Inflammatory macrophage treated with lipopolysaccharide for 4 hours (primary cell): ENCODE results near the gene FOXRED2.
"Not testable (repeated sequence)": the region's sequence is repeated elsewhere in the genome, so short reads cannot be mapped to it uniquely, and the experiment has no call there.

Experiments used
- DNase-seq: peaks from one replicate; pipeline ENCODE4 v3.0.0-alpha.2; 2020

Gene FOXRED2

DNA sequence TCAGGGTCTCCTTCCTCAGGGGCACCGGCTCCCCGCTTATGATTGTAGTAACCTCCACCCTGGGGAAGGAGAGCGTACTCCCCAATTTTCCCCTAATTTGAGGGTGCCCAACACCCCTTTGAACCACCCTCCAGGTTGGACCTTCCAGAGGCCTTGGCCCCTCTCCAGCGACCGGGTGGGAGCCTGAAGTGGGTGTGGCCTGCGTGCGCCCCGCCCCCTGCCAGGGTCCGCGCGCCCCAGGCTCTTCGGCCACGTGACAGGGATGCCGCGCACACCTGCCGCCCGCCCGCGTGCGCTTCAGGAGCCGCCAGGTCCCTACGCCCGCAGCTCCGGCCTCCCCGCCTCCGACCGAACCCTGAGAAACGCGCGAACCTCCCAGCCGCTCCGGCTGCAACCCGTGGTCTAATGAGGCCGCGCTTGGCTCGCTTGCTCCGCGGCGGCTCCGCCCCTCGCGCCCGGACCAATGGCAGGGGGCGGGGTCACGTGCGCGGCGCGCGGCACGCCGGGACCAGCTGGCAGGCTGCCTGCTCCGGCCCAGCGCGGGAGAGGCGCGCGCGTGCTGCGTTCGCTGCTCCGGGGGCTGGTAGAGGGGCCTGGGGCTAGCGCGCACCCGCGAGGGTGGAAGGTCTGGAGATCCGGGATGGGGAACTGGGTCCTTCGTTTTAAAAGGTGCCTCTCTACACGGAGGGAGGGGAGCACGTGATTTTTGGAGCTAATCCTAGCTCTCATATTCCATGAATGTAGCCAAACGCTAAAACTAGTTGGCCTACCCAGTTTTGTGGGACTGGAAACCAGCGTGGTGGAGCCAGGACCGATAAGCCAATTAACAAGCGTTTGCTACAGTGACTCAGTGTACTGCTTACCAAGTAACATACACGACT, at the start of gene FOXRED2:
FOXRED2 (minus strand) TSS at position 404 of the 881 bp plus-strand sequence. CDS start 618 bp downstream, outside the sequence.
- DNase-seq = peak; percentile 80

DNA sequence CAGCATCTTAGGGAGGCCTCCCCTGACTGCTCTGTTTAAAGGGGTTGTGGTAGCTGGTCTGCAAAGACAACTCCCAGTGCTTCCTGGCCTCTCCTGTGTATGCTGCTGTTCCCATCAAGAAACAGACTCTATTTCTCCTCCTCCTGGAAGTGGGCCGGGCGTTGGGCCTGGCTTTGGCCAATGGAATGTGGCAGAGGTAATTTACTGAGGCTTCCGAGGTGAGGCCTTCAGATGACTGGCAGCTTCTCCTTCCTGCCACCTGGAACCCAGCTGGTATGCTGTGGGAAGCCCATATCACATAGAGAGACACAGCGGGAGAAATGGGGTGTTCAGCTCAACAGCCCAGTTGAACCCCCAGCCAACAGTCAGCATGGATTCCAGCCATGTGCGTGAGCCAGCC, 47.3 kb upstream of the FOXRED2 start:
- no peak for DNase-seq

DNA sequence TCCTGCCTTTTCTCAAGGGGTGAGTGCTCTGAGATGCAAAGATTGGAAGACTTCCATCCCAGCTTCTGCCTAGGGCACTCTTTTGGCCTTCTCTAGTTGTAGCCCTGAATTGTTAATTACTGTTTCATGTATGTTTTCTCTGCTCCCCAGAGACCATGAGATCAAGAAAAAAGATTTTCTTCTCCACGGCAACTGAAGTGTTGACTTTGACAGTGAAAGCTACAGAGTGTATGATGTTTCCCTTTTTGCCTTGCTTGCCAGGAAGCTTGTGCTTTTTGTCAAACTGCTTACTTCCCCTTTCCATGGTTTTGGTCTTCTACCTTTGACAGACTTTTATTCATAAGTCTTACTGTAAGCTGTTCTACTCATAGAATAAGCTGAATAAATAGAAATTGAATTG, 45.4 kb upstream of the FOXRED2 start:
- peak; percentile 56 for DNase-seq

DNA sequence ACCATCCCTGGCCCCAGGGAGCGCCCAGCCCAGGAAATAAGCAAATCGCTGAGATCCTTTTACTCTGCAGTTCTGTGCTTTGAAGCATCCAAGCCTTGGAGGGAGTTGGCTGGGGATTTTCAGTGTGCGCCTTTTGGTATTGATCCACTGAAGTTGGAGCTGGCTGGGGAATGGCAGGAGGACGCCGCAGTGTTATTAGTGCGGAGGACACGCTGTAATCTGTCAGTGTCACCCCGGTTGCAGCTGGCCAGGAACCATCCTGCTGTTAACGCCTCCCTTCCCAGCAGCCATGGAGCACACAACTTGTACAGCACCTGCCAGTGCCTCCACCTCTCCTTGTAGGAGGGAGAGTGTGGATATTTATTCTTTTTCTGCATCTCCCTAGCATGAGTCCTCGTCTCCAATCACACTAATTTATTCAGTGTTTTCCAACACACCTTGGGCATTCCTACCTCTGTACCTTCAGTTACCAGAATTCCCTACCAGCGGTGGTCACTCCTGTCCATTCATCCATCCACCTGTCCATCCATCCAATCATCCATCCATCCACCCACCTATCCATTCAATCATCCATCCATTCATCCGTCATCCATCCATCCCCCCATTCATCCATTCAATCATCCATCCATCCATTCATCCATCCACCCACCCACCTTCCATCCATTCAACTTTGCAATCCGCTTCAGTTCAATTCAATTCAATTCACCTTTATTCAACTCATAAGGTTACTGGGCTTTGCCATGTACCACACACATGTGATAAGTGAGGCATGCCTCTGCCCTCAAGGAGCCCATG, 44.1 kb upstream of the FOXRED2 start:
- no peak for DNase-seq

DNA sequence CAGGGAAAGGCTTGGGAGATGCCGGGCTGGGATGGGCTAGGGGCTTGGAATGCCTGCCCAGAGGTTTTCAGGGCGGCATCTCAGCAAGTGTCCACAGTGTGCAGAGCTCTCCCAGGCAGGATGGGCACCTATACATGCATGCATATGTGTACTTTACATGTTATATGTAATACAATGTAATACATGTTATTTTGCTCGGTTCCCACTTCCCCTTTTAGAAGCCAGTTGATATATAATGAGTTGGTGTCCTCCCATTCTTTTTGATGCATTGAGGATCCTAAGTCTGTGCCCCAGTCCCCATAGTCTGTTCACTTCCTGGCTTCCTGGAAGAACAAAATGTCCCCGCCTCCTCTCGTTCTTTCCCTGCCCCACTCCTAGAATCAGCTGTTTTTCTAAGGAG, 42.2 kb upstream of the FOXRED2 start:
- no peak for DNase-seq

DNA sequence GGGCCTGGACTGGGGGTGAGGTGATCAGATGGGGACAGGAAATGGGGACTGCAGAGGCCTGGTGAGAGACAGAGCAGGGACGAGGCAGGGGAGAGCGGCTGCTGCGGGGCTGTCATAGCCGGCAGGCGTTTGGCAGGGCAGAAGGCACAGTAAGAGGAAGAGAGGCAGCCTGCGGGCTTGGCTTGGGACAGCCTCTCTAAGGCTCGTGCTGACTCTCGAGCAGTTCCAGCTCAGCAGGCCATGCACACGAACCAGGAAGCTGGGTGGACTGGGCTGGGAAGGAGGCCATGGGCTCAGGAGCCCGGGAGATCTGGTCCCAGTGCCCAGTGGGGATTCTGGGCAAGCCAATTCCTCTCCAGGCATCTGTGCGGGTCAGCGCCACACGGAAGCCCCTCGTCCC, 41.8 kb upstream of the FOXRED2 start:
- no peak for DNase-seq

DNA sequence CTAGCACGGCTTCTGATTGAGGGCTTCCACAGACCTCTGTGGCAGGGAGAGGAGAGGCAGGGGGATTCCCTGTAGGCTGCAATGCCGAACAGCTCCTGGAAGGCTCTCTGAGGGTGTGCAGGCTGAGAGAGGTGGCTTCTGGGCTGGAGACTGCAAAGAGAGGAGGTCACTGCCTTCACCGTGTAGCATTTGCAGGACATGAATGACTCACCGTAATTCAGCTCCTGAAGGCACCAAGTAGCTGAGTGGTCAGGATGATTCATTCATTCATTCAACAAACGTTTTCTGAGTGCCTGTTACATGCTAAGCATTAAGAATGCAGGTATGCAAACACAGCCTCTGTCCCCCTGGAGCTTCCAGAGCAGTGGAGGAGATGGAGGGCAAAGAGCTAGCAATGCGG, 40.1 kb upstream of the FOXRED2 start:
- DNase-seq = no peak

DNA sequence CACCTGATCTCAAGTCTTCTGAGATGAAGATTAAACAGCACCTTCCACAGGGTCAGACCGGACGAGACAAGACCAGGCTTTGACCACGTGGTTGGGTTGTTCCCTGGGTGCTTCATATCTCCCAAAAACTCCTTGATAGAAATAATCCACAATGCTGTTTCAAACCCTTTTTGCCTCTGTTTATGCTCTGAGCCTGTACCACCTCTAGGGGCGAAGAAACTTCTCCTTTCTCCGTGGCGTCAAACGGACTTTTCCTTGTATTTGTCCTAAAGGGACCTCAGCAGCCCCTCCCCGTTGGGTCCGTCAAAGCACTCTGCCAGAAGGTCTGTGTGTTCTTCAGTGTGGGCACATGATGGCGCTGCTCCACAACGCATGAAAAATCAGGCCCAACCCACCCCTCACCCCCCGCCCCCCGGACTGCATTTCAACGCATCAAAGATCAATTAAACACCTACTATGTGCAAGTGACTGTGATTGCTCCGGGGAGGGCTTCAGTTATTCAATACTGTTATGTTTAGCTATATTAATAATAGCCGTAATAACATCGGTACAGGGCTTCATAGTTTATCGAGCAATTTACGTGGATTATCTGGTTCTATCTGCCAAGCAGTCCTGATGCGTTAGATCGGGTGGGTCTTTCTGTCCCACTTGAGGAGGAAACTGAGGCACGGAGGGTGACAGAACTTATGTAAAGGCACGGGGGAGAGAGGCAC, 39.4 kb upstream of the FOXRED2 start:
- peak; percentile 36 for DNase-seq

DNA sequence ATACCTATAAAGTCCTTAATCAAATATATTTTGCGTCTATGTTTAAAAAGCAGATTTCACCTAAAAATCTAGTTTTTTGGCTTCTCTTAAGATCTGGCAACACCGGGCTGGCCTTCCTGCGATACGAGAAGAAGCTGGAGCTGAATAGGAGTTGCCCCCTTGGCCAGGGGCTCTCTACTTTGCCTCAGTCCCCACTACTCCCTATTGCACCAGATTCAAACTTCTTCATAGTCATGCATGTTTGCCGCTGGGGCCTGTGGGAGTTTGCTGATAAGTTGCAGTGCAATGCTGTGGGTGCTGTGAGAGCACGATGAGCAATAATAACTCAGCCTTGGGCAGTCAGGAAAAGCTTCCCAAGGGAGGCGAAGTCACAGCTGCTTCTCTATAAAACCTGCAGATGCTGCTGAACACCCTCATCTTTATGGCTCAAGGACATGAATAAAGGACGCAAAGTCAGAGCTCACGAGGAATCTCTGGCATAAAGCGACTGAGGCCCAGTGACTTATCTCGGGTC, 37.3 kb upstream of the FOXRED2 start:
- no peak for DNase-seq

DNA sequence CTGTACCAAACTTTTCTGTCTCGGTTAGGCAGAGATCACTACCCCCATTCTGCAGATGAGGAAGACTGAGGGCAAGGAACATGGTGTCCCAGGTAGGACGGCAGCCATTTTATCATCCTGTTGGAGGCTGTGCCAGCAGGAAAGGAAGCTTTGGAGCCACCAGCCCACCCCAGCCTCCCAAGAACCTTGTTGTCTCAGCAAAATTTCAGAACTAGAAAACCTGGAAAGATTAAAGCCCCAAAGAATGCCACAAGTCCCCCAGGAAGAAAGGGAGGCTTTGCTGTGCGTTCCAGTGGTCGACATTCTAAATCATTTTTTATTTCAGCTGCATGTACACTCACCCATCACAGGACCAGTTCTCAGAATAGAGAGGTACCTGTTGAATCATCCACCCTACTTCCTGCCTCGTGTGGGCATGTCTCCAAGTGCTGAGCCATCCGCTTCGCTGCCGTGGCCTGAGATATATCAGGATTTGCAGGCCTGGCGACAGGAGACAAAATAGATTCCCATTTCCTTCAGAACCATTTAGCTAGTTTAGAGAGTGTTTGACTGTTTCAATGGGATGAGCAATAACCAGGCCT, 35.1 kb upstream of the FOXRED2 start:
- no peak for DNase-seq

DNA sequence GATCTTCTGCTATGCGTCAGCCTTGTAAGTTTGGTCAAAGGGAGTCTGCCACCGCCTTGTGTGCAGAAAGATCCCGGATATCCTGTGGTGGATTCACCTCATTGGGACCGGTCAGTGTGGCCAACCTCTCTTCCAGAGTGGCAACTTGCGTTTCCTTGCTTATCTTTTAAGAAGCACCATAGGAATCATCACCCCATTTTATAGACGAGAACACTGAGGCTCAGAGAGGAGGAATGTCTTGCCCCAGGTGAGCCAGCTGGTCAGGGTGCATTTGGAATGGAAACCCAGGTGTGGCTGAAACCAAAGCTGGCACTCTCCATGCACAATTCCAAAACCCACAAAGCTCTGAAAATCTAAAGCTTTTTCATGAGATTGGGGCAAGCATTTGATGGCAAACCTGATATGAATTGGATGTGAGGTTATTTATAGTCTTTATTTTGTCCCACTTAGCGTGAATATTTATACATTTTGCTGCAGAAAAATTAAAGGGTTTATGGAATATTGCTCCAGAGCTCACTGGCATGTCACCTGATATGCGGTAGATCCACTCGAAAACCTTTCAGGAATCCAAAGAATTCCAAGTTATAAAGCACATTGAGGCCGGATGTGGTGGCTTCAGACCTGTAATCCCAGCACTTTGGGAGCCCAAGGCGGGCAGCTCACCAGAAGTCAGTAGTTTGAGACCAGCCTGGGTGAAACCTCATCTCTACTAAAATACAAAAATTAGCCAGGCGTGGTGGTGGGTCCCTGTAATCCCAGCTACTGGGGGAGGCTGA, 34.2 kb upstream of the FOXRED2 start:
- DNase-seq = no peak

DNA sequence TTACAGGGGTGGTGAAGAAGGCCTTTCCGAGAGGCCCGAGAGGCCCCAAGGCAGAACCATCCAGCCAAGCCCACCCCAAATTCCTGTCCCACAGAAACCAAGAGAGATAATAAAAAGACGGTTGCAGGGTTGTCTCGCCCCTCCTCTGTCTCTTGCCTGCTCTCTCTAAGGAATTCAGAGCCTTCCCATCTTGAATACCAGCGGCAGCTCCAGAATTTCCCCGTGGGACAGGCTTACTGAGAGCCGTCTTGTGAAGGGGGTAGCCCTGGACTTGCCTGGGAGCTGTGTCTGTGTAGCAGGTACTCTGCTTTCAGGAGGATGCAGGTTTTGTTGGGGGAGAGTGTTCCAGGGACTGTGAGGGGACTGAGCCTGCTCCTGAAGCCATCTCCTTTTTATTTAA, 31.7 kb upstream of the FOXRED2 start:
- DNase-seq = no peak

DNA sequence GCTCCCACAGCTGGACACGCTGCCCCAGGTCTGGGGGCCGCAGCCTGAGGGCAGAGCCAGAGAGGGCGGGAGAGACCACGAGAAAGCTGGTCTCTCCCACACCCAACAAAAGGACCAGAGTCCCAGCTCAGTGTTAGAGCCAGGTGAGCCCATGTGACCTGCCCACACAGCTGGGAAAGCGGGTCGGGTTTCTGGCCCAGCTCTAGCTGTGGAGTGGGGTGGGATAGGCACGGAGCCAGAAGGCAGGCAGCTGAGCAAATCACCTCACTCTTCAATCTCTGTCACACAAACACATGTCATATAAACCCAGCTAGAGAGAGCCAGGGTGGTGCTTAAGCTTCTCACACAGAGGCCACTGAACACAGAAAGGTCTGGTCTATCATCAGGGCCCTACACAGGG, 29.9 kb upstream of the FOXRED2 start:
- no peak for DNase-seq

DNA sequence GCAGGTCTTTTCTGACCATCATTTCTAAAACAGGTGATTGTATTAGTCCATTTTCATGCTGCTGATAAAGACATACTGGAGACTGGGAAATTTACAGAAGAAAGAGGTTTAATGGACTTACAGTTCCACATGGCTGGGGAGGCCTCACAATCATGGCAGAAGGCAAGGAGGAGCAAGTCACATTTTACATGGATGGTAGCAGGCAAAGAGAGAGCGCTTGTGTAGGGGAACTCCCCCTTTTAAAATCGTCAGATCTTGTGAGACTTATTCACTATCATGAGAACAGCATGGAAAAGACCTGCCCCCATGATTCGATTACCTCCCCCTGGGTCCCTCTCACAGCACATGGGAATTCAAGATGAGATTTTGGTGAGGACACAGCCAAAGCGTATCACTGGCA, 26.5 kb upstream of the FOXRED2 start:
- not testable (repeated sequence) for DNase-seq

DNA sequence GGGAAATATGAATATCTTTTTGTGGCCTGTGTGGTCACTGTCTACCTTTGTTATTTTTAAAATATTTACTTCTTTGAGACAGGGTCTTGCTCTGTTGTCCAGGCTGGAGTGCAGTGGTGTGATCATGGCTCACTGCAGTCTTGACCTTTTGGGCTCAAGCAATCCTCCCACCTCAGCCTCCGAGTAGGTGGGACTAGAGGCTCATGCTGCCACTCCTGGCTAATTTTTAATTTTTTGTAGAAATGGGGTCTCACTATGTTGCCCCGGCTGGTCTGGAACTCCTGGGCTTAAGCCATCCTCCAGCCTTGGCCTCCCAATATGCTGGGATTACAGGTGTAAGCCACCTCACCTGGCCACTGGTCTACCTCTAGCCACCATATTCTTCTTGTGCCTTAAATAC, 25.6 kb upstream of the FOXRED2 start:
- DNase-seq = no peak

DNA sequence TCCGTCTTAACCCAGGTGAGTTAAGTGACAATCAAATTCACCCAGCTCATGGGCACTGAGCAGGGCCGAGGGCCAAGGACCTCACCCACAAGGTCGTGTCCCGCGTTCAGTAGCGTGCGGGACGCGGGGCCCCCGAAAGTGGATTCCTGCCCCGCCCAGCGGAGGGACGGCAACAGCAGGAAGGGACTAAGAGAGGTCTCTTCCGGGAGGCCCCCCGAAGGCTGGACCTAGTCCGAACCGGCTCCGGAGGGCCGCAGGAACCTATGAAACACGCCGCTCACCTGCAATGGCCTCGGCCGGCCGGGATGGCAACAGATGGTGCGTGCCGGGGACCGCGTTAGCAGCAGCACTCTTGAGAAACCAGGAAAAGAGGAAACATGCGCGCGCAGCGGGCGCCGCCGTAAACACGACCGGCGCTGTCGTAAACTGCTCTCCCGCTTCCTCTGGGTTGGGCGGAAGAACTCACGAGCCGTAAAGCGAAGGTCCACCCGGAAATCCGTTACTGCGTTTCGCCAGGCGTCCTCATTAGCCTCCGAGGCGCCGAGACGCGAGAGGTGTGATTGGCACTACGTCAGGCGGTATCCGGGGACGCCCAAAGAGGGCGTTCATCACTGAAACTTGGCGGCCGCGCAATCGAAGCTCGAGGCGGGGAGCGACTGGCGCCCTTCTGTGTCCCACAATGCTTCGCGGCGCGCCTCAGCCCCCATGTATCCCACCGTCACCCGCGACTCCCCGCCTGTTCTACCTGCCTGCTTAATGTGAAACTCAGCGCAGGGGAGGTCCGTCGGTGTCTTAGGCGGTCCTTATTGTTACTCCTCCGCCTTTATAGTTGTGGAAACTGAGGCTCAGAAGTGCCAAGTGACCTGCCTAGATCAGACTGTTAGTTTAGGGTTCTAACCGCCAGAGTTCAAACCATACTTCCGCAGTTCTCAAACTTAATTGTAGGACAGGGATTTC, 22.2 kb upstream of the FOXRED2 start, which contains the start of gene EIF3D:
EIF3D (minus strand) TSS at position 372 of the 957 bp plus-strand sequence. CDS start 3,045 bp downstream, outside the sequence.
- peak; percentile 100 for DNase-seq

DNA sequence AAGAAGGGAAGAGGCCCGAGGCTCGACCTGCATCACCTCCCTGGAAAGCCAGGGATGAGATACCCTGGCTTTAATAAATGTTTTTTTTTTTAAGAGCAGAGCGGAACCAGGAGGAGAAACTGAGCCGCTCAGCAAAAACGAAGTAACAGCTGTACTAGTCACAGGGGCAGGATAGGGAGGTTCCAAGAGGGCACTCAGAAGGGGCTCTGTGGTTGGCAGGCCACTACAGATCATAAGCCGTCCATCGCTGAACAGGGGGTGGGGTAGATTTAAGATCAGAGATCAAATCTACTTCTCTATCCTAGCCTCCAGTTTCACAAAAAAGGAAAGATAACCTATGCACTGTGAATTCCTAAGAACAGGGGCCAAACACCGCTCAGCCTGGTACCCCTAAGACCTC, 21.5 kb upstream of the FOXRED2 start:
- DNase-seq = peak; percentile 22

DNA sequence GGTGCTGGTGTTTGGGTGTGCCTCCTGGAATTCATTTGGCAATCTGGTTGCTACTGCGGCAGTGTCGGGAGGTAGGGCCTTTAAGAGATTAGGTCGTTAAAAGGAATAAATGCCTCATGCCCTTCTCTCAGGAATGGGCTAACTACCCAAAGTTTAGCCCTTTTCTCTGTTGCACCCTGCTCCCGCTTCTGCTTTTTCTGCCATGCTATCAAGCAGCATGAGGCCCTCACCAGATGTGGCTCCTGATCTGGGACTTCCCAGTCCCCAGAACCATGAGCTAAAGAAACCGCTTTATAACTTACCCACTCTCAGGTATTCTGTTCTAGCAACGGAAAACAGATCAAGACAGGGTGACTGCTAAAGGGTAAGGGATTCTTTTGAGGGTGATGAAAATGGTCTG, 15.8 kb upstream of the FOXRED2 start:
- DNase-seq = no peak

DNA sequence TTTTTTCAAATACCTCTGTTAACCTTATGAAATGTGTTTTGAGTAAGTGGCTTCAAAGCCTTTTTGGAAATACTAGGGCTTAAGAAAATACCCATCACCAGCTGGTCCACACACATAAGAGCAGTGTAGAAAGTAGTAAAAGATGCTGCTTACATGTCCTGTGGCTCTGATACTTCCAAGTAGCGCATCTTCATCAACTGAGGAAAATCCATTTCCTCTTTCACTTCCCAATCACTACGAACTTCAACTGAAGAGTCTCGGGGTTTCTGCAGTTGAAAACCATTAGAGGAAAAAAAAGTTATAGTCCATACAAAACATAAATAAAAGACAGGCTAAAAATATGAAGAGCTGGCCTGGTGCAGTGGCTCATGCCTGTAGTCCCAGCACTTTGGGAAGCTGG, 13.6 kb upstream of the FOXRED2 start:
- DNase-seq = peak; percentile 38

DNA sequence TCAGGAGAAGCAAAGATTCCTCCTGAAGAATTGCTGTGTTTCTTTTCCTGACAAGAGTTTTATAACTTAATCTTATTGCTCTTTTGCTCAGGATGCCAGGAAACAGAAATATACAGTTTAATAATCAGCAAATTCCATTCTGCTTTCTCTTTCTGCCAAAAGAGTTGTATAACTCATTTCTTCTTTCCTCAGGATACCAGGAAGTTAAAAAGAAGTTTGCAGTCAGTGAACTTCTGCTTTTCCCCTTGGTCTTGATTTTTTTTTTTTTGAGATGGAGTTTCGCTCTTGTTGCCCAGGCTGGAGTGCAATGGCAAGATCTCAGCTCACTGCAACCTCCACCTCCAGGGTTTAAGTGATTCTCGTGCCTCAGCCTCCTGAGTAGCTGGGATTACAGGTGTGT, 13.1 kb upstream of the FOXRED2 start:
- DNase-seq = peak; percentile 81

DNA sequence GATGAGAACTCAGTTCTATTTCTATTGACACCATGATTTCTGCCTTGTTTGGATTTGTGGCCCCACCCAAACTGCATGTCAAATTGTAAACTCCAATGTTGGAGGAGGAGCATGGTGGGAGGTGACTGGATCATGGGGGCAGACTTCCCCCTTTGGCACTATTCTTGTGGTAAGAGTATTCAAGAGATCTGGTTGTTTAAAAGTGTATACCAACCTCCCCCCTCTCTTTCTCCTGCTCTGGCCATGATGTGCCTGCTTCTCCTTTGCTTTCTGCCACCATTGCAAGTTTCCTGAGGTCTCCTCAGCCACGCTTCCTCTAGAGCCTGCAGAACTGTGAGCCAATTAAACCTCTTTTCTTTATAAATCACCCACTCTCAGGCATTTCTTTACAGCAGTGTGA, 7.9 kb upstream of the FOXRED2 start:
- no peak for DNase-seq
